ENCODE results near the gene FKBP1A. TPM values are rescaled to one million over a fixed set of nuclear protein-coding genes. Genes with fewer than 3 reads are reported as not detected.

Gene FKBP1A
- total and polyA plus RNA-seq, 10 of the 15 experiments (the other 5 are each of a cell fraction or from before 2014, with no cell fraction given), result 103 to 687 (median 254) TPM

- intact Hi-C loops (cut with micrococcal nuclease; ENCODE audit: unreplicated experiment), result no loop called here
- ATAC-seq (no peak), DNase-seq (ENCODE audit: low read depth, low spot score) (no peak), FAIRE-seq (no peak)
- H3K9ac ChIP-seq (ENCODE audit: control insufficient read depth, insufficient read depth, low read length), result no peak overlapping the region
- 22% methylated on average over 8 of the region's 8 CpGs for WGBS (ENCODE audit: insufficient coverage, insufficient replicate concordance, low lambda C conversion rate, missing lambda C conversion rate)
- in situ Hi-C loops (cut with MboI), result no loop called here
- H3K27me3 ChIP-seq (replicated peaks in 1 of 2; ENCODE audit: control insufficient read depth in 2 of 2, insufficient read depth in 2 of 2, low read length in 1 of 2), result peaks cover 0 to under 1% of the 10 kb centered on the region in 2 experiments; a peak in 1 of 4 replicates
- BruUV-seq (replicated peaks), result no TSS peak
- RAD21 ChIA-PET (ENCODE audit: unreplicated experiment), result no interaction called here
- H3K36me3 ChIP-seq (ENCODE audit: control insufficient read depth in 2 of 2, insufficient read depth in 2 of 2, low read length in 1 of 2), result no peaks in the 10 kb centered on the region
- H3K79me2 ChIP-seq (ENCODE audit: control insufficient read depth, insufficient read depth, low read length), result no peaks in the 10 kb centered on the region
- SMC1A ChIA-PET (ENCODE audit: uncharacterized antibody, unreplicated experiment), result no interaction called here
- no peak overlapping the region for H3K27ac ChIP-seq (ENCODE audit: control insufficient read depth, insufficient read depth)
- H3K4me2 ChIP-seq (ENCODE audit: control insufficient read depth, insufficient read depth), result no peak overlapping the region
- H3K9me3 ChIP-seq (replicated peaks; ENCODE audit: control insufficient read depth, insufficient read depth, low read length), result no peaks in the 10 kb centered on the region; the same call in 2 of the 3 replicates
- H2AFZ ChIP-seq (ENCODE audit: control insufficient read depth, low read depth, low read length), result no peak overlapping the region
- CTCF ChIA-PET, result no interaction called here
- POLR2A ChIA-PET, result no interaction called here
- H3K4me3 ChIP-seq, result no peak overlapping the region
- no peaks in the 10 kb centered on the region for H3K4me1 ChIP-seq (ENCODE audit: control insufficient read depth, insufficient read depth, low read length)
- H4K20me1 ChIP-seq (ENCODE audit: control insufficient read depth, insufficient read depth), result no peaks in the 10 kb centered on the region
- no peak for TF ChIP-seq FOXM1 (IDR thresholded peaks at IDR 0.05; ENCODE audit: low read depth, low read length)
- TF ChIP-seq TCF7 (IDR thresholded peaks at IDR 0.05; ENCODE audit: borderline replicate concordance), result no peak
- TF ChIP-seq FOS (IDR thresholded peaks at IDR 0.05; ENCODE audit: borderline replicate concordance, extremely low read depth, insufficient read length), result no peak
- no peak for TF ChIP-seq NFYA (IDR thresholded peaks at IDR 0.05; ENCODE audit: borderline replicate concordance, low read depth, low read length)
- no peak for TF ChIP-seq MLLT1 (IDR thresholded peaks at IDR 0.05)
- no peak for TF ChIP-seq EED (IDR thresholded peaks at IDR 0.05; ENCODE audit: low read depth)
- TF ChIP-seq TARDBP (IDR thresholded peaks at IDR 0.05; ENCODE audit: borderline replicate concordance), result no peak
- no peak for TF ChIP-seq SUPT20H (IDR thresholded peaks at IDR 0.05; ENCODE audit: borderline replicate concordance, control insufficient read depth, low read depth, low read length)
- no peak for TF ChIP-seq STAT3 (IDR thresholded peaks at IDR 0.05; ENCODE audit: low read depth, low read length)
- no peak for TF ChIP-seq MTA3 (IDR thresholded peaks at IDR 0.05; ENCODE audit: borderline replicate concordance, low read length)
- no peak for TF ChIP-seq POLR2AphosphoS5 (IDR thresholded peaks at IDR 0.05; ENCODE audit: low read length)
- no peak for TF ChIP-seq ZBED1 (IDR thresholded peaks at IDR 0.05; ENCODE audit: borderline replicate concordance)
- TF ChIP-seq NFIC (IDR thresholded peaks at IDR 0.05; ENCODE audit: low read depth, low read length), result no peak
These were observed 23.0 kb upstream of the FKBP1A start for GRCh38 chr20:1415667-1416468.

Data from GM12878 (cell line).